HuH-7 (cell line): Measurements from ENCODE around the gene LCT.
"Not testable (repeated sequence)": the region's sequence is repeated elsewhere in the genome, so short reads cannot be mapped to it uniquely, and the experiment has no call there.

Experiments used
- DNase-seq: peaks from one replicate; pipeline ENCODE4 v3.0.0; 2011; ENCODE audit warnings: low spot score

The LCT gene

DNA sequence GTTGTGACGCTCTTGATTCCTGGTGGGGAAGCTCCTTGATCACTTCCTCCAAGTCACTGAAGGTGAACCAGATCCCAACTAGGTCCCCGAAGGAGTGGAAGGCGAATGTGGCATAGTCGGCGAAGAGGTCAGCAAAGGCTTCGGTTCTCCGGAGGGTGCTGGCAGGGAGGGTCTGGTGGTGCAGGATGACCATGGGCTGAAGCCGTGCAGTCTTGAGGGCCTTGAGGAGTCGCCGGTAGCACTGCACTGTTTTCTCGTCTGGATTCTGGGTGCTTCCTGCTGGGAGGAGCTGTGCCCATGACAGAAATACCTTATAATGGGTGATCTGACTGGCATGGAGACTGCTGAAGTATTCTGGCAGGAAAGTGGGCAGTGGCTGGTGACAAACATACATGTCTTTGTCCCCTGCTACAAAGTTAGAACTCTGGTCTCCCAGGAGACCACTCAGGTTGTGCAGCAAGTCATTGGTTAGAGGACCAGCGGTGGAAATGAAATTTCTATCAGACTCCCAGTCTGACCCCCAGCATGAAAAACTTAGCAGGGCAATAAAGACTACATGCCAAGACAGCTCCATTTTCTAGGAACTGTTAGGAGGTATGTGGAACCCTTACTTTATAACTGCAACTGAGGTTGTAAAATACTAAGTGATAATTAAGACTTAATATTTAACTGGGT lies at the start of gene LCT:
TSS of gene LCT (minus strand) at position 589 of the 675 bp plus-strand sequence. CDS start at position 574, 15 bp downstream.
- no peak for DNase-seq

DNA sequence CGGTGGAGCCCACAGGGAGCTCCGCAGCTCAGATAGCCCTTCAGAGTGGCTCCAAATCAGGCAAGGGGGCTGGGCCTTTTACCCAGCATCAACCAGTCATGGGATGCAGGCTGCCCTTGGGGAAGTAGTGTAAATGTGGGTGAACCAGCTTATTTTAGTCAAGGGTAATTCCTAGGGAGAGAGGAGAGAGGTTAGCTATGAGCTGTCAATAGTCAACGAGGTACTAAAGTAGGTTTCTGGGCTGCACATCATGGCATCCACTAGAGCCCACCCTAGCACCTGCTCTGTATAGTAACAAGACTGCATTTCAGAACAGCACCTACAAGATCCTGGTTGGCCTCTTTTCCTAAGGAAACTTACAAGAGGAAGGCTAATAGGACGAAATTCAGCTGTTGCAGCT lies 48.7 kb upstream of the LCT start:
- DNase-seq = no peak

DNA sequence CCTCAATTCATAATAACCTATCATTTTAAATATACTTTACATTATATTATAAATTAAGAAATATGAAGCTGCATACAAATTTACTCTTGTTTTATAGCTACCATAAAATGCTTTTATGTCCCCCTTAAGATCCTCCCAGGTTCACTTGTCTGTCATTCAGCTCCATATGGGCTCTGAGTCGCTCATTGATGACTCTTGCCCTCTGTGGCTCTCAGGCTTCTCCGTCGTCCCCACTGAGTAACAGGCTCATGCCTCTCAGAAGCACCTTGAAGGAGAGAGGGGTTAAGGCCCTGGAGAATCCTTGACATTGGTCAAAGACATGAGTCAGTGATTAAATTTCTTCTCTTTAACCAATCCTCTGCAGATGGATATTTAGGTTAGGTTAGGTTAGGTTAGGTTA lies 45.4 kb upstream of the LCT start:
- no peak for DNase-seq

DNA sequence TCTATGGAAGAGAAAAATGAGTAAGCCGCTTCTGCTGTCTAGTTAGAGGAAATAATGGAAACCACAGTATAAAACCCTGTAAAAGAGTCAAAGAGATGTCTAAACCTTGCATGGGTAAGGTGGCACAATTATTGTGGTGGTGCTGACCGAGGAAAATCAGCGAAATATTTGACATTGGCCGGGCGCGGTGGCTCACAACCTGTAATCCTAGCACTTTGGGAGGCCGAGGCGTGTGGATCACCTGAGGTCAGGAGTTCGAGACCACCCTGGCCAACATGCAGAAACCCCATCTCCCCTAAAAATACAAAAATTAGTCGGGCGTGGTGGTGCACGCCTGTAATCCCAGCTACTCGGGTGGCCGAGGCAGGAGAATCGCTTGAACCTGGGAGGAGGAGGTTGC lies 39.8 kb upstream of the LCT start:
- not testable (repeated sequence) for DNase-seq

DNA sequence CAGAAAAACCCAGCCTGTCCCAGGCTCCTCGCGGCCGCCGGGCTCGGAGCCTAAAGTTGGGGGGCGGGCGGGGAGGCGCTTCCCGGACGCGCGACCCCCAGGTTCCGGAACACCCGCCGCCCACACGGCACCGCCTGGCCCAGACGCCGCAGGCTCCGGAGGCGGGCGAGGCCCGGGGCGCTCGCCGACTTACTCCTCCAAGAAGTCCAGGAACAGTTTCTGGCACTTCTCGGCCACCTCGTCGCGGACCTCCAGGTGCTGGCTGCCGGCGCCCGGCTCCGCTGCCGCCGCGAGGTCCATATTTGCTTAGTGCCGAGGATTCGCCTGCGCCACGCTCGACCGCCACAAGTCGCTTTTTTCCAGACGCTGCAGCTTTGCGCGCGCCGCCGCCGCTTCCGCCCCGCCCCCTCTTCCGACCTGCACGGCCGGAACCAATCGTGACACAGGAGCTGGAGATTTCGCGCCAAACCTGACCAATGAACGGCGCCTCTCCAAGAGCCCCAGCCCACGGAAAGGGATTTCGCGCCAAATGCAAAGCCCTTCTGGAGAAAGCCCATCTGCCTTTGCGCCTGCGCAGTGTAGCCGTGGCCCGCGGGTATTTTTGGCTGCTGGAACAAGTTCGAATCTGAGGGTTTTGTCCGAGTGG lies 39.2 kb upstream of the LCT start, which contains the start of gene MCM6:
TSS of gene MCM6 (minus strand) at position 378 of the 646 bp plus-strand sequence. CDS start at position 300, 78 bp downstream.
- peak; percentile 94 for DNase-seq

DNA sequence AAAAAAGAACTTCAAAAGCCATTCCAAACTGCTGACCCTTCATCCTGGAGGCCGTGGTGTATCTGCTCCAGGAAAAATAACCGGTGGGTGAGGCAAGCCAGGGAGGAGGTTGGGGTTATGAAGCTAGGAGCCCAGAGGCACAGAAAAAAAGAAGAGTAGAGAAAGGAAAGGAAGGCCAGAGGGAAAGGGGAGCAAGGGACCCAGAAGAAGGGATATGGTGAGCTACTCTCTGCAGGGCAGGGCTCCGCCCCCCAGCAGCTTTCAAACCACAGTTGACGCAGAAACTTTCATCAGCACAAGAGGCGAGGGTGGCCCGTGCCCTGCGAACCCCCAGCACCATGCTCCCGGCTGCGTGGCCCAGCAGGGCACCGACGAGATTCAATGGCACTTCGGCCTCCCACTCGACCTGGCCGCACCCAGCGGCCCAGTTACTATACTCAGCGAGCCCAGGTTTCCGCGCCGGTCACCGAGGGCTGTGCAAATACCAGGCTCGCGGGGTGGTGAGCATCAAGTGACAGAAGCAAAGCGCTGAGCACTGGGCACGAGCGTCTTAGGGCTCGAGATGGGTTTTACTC lies 38.6 kb upstream of the LCT start:
- DNase-seq = peak; percentile 50

DNA sequence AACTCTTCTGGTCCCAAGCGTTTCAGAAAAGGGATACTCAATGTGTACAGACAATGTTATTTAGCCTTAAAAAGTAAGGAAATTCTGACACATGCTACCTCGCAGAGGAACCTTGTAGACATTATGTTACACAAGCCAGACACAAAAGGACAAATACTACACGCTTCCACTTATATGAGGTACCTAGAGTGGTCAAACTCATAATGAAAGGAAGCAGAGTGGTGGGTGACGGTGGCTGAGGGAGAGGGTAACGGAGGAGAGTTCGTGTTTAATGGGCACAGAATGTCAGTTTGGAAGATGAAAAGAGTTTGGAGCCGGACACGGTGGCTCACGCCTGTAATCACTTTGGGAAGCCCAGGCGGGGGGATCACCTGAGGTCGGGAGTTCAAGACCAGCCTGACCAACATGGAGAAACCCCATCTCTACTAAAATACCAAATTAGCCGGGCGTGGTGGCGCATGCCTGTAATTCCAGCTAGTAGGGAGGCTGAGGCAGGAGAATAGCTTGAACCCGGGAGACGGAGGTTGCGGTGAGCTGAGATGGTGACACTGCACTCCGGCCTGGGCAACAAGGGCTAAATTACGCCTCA lies 37.9 kb upstream of the LCT start:
- DNase-seq = no peak

DNA sequence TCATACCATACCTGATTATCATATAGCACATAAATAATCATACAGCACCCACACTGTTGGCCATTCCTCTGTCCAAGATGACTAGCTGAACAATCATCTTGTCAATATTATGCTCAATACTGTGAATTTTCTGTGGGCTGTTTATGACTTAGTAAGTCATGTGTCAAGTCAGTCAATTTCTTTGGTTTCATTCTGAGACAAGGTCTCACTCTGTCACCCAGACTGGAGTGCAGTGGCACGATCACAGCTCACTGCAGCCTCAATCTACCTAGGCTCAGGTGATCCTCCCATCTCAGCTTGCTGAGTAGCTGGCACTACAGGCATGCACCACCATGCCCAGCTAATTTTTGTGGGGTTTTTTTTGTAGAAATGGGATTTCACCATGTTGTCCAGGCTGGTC lies 33.6 kb upstream of the LCT start:
- no peak for DNase-seq

DNA sequence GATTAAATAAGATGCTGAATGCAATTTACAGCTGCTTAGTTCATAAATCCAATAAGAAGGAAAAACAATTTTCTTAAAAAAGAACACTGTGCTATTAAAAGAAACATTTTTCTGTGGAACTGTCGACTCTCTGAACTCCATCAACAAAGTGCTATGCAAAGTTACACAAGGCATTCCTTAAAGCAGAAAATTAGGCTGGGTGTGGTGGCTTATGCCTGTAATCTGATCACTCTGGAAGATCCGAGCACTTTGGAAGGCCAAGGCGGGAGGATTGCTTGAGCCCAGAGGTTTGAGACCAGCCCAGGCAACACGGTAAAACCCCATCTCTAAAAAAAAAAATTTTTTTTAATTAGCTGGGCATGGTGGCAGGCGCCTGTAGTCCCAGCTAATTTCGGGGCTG lies 26.2 kb upstream of the LCT start:
- no peak for DNase-seq

DNA sequence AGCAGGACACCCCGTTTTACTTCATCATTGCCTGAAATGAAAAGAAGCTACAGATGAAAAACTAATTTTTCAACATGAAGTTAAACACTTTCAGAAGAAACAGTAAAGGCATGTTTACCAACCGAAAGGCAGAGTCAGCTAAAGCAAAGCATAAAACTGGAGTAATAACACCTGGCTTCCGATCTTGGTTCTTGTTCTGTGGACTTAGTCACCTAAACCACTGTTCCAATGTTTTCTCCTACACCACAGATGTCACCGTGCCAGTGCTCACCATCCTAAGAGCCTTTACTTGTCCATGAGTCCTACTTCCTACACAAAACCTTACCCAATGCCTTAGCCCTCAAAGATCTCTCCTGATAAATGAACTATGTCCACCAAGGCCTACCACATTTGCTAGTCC lies 25.7 kb upstream of the LCT start:
- no peak for DNase-seq

DNA sequence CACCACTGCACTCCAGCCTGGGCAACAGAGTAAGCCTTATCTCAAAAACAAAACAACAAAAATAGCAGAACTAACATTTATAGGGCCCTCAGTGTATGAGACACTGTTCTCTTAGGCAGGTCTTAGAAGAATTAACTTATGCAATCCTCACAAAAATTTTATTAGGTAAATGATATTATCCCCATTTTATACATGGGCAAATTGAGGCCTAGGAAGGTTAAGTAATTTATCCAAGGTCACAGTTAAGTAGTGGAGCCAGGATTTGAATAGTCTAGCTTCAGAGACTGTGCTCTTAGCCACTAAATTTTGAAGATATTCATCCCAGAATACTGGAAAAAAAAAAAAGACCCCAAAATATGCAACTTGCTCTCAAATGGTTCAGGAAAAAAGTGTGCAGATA lies 16.4 kb upstream of the LCT start:
- no peak for DNase-seq

DNA sequence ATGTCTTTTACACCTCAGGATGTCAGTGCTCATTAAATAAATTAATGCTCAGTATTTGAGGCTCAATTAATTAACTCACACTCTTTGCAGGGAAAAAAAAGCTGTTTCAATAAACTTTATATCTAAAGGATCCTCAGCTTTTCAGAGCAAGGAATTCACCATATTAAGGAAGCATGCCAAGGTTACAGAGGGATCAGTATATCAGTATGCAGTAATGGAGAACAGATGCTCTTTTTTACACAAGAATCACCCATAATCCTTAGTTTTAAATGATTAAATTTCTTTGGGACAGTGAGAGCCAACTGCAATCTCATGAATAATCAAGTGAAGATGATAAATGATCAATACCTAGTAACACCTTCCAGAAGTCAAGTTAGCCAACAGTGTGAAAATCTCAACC lies 14.9 kb upstream of the LCT start:
- DNase-seq = no peak

DNA sequence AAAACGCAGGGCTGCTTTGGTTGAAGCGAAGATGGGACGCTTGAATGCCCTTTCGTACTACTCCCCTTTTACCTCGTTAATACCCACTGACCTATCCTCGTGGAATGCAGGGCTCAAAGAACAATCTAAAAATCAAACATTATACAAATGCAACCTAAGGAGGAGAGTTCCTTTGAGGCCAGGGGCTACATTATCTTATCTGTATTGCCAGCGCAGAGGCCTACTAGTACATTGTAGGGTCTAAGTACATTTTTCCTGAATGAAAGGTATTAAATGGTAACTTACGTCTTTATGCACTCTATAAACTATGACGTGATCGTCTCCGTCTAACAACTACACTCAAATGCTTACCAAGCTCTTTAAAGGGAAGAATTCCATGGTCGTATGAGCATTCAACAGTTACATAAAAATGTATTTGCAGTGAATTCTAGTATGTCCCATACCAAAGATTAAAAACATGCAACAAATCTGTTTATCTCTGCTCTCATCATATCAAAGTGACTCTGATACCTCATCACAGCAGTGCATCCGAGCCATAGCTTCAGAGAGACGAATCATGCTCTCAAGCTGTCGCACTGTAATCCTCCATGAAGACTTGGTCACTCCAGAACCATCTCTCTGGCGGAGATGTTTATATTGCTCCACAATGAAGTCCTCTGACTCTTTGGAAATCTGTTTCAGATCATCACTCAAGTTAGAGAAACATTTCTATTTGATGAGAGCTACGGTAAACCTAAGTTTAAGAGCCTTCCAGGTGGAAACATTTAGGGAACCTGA lies 14.1 kb upstream of the LCT start:
- DNase-seq = no peak

DNA sequence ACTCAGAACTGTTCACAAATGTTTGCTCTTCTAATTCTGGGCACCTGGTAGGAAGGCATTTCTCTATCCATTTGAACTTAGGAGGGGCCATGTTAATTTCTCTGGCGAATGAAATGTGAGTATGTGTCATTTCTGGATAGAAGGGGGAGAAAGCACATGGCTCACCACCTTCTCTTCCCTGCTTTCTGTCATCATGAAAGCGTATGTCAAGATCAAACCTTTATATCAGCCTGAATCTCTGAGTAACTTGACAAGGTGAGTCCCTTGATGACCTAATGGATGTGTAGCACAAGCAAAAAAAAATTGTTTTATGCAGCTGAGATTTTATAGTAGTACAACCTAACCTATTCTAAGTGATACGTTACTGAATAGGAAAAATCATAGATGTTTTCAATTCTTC lies 12.1 kb upstream of the LCT start:
- no peak for DNase-seq

DNA sequence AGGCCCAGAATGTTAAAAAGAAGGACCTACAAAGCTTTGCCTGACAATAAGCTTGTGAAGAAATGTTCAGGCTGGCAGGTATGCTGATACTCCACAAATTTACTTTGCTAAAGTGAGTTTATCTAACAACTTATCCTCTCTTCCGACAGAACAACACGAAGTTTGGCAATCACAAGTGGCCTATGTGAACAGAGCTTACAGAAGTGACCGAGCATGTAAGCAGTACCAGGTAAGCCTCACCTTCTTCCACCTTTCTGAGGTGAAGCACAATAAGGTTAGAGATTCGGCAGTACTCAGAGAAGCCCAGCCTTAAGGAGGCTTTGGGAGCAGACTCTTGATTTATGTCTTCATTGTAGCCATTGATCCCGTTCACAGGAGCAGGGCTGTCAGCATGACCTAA lies 9.0 kb upstream of the LCT start:
- no peak for DNase-seq

DNA sequence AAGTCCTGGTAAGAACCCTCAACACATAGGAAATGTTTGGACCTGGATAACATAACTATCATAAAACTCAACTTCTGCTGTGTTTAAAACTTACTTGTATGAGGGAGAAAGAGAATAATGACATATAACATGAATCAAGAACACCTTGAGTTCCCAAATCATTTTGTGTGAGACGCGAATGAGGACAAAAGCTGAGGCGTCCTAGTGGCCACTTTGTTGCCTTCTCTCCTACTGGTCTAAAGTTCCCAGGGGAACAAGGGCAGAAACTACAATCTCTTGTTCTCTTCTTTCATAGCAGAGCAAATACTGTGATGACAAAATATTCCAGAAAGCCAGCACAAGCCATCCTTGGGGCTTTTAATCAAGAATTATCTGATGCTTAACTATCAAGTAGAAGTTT lies 8.3 kb upstream of the LCT start:
- DNase-seq = no peak

DNA sequence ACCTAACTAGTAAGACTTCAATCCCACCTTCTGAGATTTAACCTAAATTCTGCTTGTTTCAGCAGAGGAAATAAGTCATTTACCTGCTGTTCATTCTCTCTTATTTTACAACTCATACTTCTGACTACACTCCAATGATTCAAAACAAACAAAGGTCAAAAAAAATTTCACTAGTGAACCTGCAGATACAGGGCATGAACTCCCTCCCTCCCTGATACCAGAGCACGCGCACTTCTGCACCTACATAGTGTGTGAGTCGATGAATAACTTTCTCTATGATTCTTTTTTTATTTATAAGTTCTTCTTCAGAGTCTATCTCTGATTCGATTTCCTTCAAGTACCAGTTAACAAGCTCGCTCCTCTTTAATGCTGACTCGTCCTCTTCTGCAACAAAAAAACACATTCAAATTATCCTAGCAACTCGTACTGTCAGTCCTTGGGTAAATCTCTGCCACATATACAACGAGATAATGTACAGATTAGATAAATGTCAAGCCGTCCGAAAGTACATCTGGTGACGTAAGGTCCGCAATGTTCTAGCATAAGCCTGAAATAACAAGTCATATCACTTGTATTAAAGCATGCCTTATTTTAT lies 7.4 kb upstream of the LCT start:
- no peak for DNase-seq

DNA sequence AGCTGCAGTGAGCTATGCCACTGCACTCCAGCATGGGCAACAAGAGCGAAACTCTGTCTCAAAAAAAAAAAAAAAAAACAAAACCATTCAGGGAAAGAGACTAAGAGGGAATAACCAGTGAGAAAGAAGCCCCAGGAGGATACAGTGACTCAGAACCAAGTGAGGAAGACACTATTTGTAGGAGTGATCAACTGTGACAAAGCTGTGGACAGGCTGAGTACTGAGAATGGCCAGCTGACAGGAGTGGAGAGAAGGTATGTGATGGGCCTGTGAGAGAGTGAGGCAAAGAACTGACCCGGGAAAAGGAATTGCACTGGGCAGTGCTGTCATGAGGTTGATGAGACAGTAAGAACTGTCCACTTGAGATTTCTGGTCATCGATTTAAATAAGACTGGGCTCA lies 6.7 kb upstream of the LCT start:
- no peak for DNase-seq

DNA sequence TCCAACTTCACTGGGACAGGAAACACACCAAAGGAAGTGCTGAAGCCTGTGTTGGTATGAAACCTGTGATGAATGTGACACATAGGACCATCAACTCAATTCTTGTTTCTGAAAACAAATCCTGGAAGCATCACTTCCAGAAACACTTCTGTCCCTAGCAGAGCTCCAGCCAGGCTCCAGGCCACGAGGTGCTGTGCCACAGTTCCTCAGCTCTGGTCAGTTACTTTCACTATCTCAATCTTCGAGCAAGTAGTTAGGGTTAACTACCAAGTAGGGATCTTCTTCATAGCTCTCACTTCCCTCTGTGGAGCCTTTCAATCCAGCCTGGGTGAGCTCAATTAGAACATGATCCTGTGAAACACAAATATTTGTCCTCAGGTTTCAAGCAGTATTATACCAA lies 3.6 kb upstream of the LCT start:
- no peak for DNase-seq

DNA sequence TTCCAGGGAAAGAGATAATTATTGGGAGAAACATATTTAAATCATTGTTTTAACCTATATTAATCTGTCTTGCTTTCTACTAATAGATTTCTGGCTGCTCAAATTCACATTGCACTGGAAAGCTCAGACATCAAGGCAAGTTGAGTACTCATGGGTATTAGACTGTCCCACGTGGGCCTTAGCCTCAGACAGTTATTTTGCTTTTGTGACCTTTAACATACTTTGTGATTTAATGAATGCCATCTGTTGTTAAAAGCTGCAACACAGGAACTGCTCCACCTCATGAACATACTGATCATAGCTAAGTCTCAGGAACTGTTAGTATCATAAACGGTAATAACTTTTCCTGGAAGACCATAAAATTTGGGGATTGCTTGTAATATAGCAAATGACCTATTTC lies 2.7 kb upstream of the LCT start:
- DNase-seq = no peak

DNA sequence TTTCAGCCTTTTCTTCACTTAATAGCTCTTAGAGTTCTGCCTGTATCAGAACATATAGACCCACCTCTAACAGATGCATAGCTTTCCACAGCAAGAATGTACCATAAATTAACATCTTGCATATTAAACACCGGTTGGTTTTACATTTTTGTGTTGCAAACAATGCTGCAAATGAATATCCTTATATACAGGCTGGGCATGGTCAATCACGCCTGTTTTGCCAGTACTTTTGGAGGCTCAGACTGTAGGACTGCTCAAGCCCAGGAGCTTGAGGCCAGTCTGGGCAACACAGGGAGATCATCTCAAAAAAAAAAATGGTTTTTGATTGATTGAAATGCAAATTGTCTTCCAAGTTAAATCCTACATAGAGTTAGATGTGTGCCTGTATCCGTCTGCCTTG lies 1.5 kb upstream of the LCT start:
- DNase-seq = no peak

DNA sequence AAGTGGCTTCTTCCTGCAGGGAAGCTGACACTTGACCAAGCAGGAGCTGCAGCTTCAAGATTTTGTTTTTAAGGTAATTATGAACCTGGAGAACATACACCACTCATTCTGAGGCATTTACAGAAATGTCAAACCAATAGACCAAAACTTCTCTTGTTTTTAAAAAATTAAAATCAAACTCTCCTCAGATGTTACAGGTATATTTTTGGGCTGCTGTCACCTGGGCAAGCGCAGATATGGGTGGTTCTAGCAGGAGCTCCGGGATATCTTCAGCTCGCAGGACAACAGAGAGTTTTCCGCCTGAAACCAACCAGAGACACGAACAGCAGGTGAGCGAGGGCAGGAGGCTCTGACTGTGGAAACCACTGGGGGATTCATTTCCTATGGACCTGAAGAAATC lies 4.1 kb downstream of the LCT start:
- no peak for DNase-seq
